Measurements from ENCODE around the gene ZNF324. TPM values are rescaled to one million over a fixed set of nuclear protein-coding genes. Genes with fewer than 3 reads are reported as not detected.

ZNF324 gene
- total and polyA plus RNA-seq, 9 of the 15 experiments (the other 6 are each of a cell fraction or from before 2014, with no cell fraction given): 0.92 to 16.4 (median 5.3) TPM

DNA sequence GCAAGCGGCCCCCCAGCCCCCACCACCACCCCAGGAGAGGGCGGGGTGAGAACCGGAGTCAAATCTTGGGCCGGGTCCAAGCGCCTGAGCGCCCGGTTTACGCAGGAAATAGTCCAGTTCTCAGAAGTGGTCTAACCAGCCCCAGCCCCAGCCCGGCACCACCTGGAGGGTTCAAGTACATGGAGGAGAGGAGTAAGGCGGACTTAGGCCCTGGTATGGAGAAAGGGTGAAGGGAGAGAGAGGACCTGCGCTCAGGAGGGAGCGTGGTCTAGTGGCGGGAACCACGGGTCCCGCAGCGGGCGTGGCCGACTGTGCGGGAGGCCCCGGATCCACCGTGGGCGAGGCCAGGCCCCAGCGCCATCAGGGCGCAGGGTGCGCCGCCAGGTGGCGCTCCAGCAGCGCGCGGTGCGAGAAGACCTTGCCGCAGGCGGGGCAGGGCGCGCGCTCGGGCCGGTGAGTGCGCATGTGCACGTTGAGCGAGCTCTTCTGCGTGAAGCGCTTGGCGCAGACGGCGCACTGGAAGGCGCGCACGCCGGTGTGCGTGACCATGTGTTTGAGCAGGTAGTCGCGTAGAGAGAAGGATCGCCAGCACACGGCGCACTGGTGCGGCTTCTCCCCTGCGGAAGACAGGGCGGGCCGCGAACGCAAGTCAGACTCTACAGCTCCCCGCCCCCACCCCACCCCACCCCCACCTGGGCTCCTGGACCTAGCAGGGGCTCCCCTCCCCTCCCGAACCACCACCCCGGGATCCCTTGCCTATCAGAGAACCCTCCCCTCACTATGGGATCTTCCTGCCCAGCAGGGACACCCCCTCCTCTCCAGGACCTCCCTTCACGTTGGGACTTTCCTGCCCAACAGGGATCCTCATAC, 47.0 kb downstream of the ZNF324 start (continued):
- TF ChIP-seq YY1 (IDR thresholded peaks at IDR 0.05; ENCODE audit: borderline replicate concordance in 1 of 3, control insufficient read depth in 1 of 3, extremely low read depth in 1 of 3, insufficient read depth in 3 of 3, insufficient read length in 1 of 3, insufficient replicate concordance in 2 of 3, low read depth in 1 of 3, low read length in 2 of 3): peak; percentile 23 to 72 (median 69)

DNA sequence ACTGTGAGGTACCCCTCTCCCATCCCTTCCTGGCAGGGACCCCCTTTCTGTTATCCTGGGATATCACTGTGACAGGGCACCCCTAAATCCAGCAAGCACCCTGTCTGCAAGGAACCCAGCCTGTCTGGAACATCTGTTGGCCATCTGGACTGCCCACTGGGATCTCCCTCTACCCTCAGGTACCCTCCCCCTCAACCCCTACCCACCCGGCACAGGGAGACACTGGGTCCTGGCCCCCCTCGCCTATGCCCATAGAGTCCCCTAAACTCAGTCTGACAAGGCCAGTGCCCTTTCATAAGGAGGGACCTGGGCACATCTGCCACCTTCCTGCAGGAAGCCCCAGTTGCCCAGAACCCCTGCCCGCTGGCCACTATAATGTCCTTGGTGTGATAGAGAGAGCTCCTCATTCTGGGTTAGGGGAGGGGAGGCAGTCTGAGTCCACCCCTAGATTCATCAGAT, 47.7 kb downstream of the ZNF324 start:
- Histone ChIP-seq H2AFZ (ENCODE audit: low read depth, low read length) (0 out of 2 replicates have a peak overlapping the region, but pooled peaks have one; percentile 57), H3K4me2 (ENCODE audit: insufficient read depth, low read length) (peak overlapping the region; percentile 99), H3K9me3 (replicated peaks; ENCODE audit: control insufficient read depth, insufficient read depth, low read depth, low read length) (no peaks in the 10 kb centered on the region; the same call in 1 of the 2 replicates), H3K36me3 (ENCODE audit: control insufficient read depth, insufficient read depth, low read length) (peaks cover 31% of the 10 kb centered on the region; the same call in 2 of the 3 replicates), H3K27ac (ENCODE audit: extremely low read depth, low read depth, low read length) (peak overlapping the region; percentile 79), H4K20me1 (replicated peaks; ENCODE audit: control insufficient read depth, insufficient read depth, low read length) (no peaks in the 10 kb centered on the region), H3K4me3 (peak overlapping the region; percentile 53), H3K79me2 (ENCODE audit: control insufficient read depth, insufficient read depth, low read length) (peaks cover 47% of the 10 kb centered on the region), H3K9me1 (ENCODE audit: control insufficient read depth, insufficient read depth, low read length) (peaks cover 10% of the 10 kb centered on the region), H3K9ac (ENCODE audit: insufficient read depth in 1 of 2, low read depth in 2 of 2, low read length in 2 of 2) (peak overlapping the region; percentile 84 to 85), H3K4me1 (replicated peaks in 1 of 2; ENCODE audit: control insufficient read depth in 2 of 2, insufficient read depth in 2 of 2, low read length in 2 of 2) (peaks cover 13 to 78% of the 10 kb centered on the region in 2 experiments), H3K27me3 (ENCODE audit: control insufficient read depth in 2 of 2, insufficient read depth in 2 of 2, low read length in 2 of 2) (no peaks in the 10 kb centered on the region)
- intact Hi-C loops (cut with micrococcal nuclease) (loop anchor here (5.0 kb wide), 1 partner anchor 332 kb away; the partner anchor contains the start of gene ZNF274), in situ Hi-C loops (cut with MboI) (no loop called here)
- no peak for ATAC-seq
- BruUV-seq (replicated peaks): no TSS peak
- 67% methylated on average over 3 of the region's 3 CpGs for WGBS (ENCODE audit: insufficient coverage, low coverage, missing lambda C conversion rate)
- FAIRE-seq: no peak
- no peak for DNase-seq (ENCODE audit: extremely low read depth in 1 of 4, low spot score in 3 of 4)
- CTCF ChIA-PET (ENCODE audit: low intra/inter-chr PET ratio): no interaction called here
- POLR2A ChIA-PET: interaction anchor here (1.0 kb wide), 2 partner anchors 15 to 29 kb away, joined by 7 to 8 read pairs; partner anchors contain the start of gene TRIM28
- no peak for TF ChIP-seq MCM5 (IDR thresholded peaks at IDR 0.05; ENCODE audit: low read depth)
- no peak for TF ChIP-seq HLTF (IDR thresholded peaks at IDR 0.05)
- TF ChIP-seq MECOM (CRISPR knock-in tag; IDR thresholded peaks at IDR 0.05): no peak
- TF ChIP-seq ZNF696 (CRISPR knock-in tag; conservative IDR thresholded peaks at IDR 0.05): no peak
- no peak for TF ChIP-seq BDP1 (IDR thresholded peaks at IDR 0.05; ENCODE audit: insufficient read depth, insufficient read length)
- TF ChIP-seq GTF2F1 (IDR thresholded peaks at IDR 0.05; ENCODE audit: low read depth, low read length): no peak
- TF ChIP-seq ZNF212 (CRISPR knock-in tag; IDR thresholded peaks at IDR 0.05): no peak
- TF ChIP-seq, protein P1, sequence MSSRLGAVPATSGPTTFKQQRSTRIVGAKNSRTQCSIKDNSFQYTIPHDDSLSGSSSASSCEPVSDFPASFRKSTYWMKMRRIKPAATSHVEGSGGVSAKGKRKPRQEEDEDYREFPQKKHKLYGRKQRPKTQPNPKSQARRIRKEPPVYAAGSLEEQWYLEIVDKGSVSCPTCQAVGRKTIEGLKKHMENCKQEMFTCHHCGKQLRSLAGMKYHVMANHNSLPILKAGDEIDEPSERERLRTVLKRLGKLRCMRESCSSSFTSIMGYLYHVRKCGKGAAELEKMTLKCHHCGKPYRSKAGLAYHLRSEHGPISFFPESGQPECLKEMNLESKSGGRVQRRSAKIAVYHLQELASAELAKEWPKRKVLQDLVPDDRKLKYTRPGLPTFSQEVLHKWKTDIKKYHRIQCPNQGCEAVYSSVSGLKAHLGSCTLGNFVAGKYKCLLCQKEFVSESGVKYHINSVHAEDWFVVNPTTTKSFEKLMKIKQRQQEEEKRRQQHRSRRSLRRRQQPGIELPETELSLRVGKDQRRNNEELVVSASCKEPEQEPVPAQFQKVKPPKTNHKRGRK (tag; IDR thresholded peaks at IDR 0.05): no peak
- TF ChIP-seq ILF3 (IDR thresholded peaks at IDR 0.05; ENCODE audit: borderline replicate concordance): no peak
- TF ChIP-seq SP1 (CRISPR knock-in tag; IDR thresholded peaks at IDR 0.05): no peak
- no peak for TF ChIP-seq NR3C1 (CRISPR knock-in tag; IDR thresholded peaks at IDR 0.05)
- no peak for TF ChIP-seq HDGF (IDR thresholded peaks at IDR 0.05)
- no peak for TF ChIP-seq HMG20B (CRISPR knock-in tag; IDR thresholded peaks at IDR 0.05)
- TF ChIP-seq HOXB6 (CRISPR knock-in tag; IDR thresholded peaks at IDR 0.05; ENCODE audit: borderline replicate concordance): no peak
- TF ChIP-seq ZNF584 (CRISPR knock-in tag; IDR thresholded peaks at IDR 0.05; ENCODE audit: low read depth): no peak
- TF ChIP-seq, protein P2, sequence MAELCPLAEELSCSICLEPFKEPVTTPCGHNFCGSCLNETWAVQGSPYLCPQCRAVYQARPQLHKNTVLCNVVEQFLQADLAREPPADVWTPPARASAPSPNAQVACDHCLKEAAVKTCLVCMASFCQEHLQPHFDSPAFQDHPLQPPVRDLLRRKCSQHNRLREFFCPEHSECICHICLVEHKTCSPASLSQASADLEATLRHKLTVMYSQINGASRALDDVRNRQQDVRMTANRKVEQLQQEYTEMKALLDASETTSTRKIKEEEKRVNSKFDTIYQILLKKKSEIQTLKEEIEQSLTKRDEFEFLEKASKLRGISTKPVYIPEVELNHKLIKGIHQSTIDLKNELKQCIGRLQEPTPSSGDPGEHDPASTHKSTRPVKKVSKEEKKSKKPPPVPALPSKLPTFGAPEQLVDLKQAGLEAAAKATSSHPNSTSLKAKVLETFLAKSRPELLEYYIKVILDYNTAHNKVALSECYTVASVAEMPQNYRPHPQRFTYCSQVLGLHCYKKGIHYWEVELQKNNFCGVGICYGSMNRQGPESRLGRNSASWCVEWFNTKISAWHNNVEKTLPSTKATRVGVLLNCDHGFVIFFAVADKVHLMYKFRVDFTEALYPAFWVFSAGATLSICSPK (IDR thresholded peaks at IDR 0.05; ENCODE audit: borderline replicate concordance): no peak
- no peak for TF ChIP-seq SMAD2 (IDR thresholded peaks at IDR 0.05; ENCODE audit: low read depth, low read length)

Data from K562 (cell line).